WTC11 (cell line): Measurements from ENCODE around the gene LTBP3. TPM values are rescaled to one million over a fixed set of nuclear protein-coding genes. Genes with fewer than 3 reads are reported as not detected.

Experiments
- ATAC-seq: fragments of 200-7000 bp; cut with Tn5 transposase; 2 replicates; pipeline ENCODE4 v1.10.0; 2021; ENCODE audit warnings: mild to moderate bottlenecking, moderate library complexity
- CTCF ChIA-PET: fragments of 300-600 bp; sonication (Branson Sonifier 250); formaldehyde crosslinking; loops from one replicate; lab custom pipeline; 2021; ENCODE audit warnings: antibody characterized with exemption; lab: Charles Lee
- POLR2A ChIA-PET: fragments of 350-600 bp; sonication (Branson Sonifier 250); formaldehyde crosslinking; loops from one replicate; lab custom pipeline; 2021; ENCODE audit warnings: antibody characterized with exemption; lab: Charles Lee
- DNase-seq: peaks from one replicate; pipeline ENCODE4 v3.0.0; 2021; ENCODE audit warnings: low spot score
- H3K27ac Mint-ChIP-seq: 2 replicates; pipeline ENCODE4 v1.8.0; 2021; ENCODE audit warnings: mixed read lengths
- H3K27me3 Mint-ChIP-seq: 2 replicates; pipeline ENCODE4 v1.8.0; 2021; ENCODE audit warnings: low read depth, mild to moderate bottlenecking, moderate library complexity, mixed read lengths
- H3K36me3 Mint-ChIP-seq: 2 replicates; pipeline ENCODE4 v1.8.0; 2021; ENCODE audit warnings: mixed read lengths
- H3K4me1 Mint-ChIP-seq: 2 replicates; pipeline ENCODE4 v1.8.0; 2022; ENCODE audit warnings: mixed read lengths
- H3K4me3 Mint-ChIP-seq: 2 replicates; pipeline ENCODE4 v1.8.0; 2021; ENCODE audit warnings: mild to moderate bottlenecking, moderate library complexity, mixed read lengths
- H3K9me3 Mint-ChIP-seq: 2 replicates; pipeline ENCODE4 v1.8.0; 2021; ENCODE audit warnings: mixed read lengths
- ATF2 ChIP-seq: sonication (generic); formaldehyde crosslinking; IDR thresholded peaks from 2 replicates; pipeline ENCODE4 v1.8.1; 2022; ENCODE audit warnings: low read depth, missing genetic modification reagents, borderline replicate concordance
- ATF3 ChIP-seq: sonication (generic); formaldehyde crosslinking; conservative IDR thresholded peaks from 2 replicates; pipeline ENCODE4 v1.8.1; 2022; ENCODE audit warnings: mild to moderate bottlenecking, missing genetic modification reagents
- CBFB ChIP-seq: sonication (generic); formaldehyde crosslinking; IDR thresholded peaks from 2 replicates; pipeline ENCODE4 v1.8.1; 2022; ENCODE audit warnings: mild to moderate bottlenecking, low read depth, missing genetic modification reagents
- CREM ChIP-seq: sonication (generic); formaldehyde crosslinking; IDR thresholded peaks from 2 replicates; pipeline ENCODE4 v1.8.1; 2022; ENCODE audit warnings: mild to moderate bottlenecking, missing genetic modification reagents, moderate library complexity
- FOXJ3 ChIP-seq: sonication (generic); formaldehyde crosslinking; IDR thresholded peaks from 2 replicates; pipeline ENCODE4 v1.9.0; 2021; ENCODE audit warnings: missing genetic modification reagents, mild to moderate bottlenecking, borderline replicate concordance
- IRF2 ChIP-seq: sonication (generic); formaldehyde crosslinking; IDR thresholded peaks from 2 replicates; pipeline ENCODE4 v1.8.0; 2022; ENCODE audit warnings: low read depth, missing genetic modification reagents, borderline replicate concordance
- JAZF1 ChIP-seq: fragments of 250-450 bp; sonication (Bioruptor Pico); IDR thresholded peaks from 2 replicates; pipeline ENCODE4 v1.9.0; 2021; ENCODE audit warnings: moderate library complexity, mild to moderate bottlenecking, inconsistent platforms
- JUN ChIP-seq: sonication (generic); formaldehyde crosslinking; IDR thresholded peaks from 2 replicates; pipeline ENCODE4 v1.8.0; 2023; ENCODE audit warnings: mild to moderate bottlenecking, missing genetic modification reagents
- NFE2L1 ChIP-seq: sonication (generic); formaldehyde crosslinking; IDR thresholded peaks from 2 replicates; pipeline ENCODE4 v1.8.1; 2023; ENCODE audit warnings: missing genetic modification reagents
- OVOL2 ChIP-seq: fragments of 250-450 bp; sonication (Bioruptor Pico); IDR thresholded peaks from 2 replicates; pipeline ENCODE4 v1.9.0; 2021; ENCODE audit warnings: mild to moderate bottlenecking, borderline replicate concordance
- PREB ChIP-seq: sonication (generic); formaldehyde crosslinking; IDR thresholded peaks from 2 replicates; pipeline ENCODE4 v1.8.1; 2022; ENCODE audit warnings: mild to moderate bottlenecking, missing genetic modification reagents, moderate library complexity, borderline replicate concordance
- RELA ChIP-seq: sonication (generic); formaldehyde crosslinking; IDR thresholded peaks from 2 replicates; pipeline ENCODE4 v1.8.1; 2022; ENCODE audit warnings: missing genetic modification reagents, mild to moderate bottlenecking, borderline replicate concordance
- SMAD4 ChIP-seq: sonication (generic); formaldehyde crosslinking; IDR thresholded peaks from 2 replicates; pipeline ENCODE4 v1.8.0; 2022; ENCODE audit warnings: mild to moderate bottlenecking, missing genetic modification reagents
- SOX15 ChIP-seq: fragments of 250-450 bp; sonication (Bioruptor Pico); IDR thresholded peaks from 2 replicates; pipeline ENCODE4 v1.9.0; 2021; ENCODE audit warnings: mild to moderate bottlenecking
- TEAD4 ChIP-seq: sonication (generic); formaldehyde crosslinking; IDR thresholded peaks from 2 replicates; pipeline ENCODE4 v1.8.0; 2022; ENCODE audit warnings: mild to moderate bottlenecking, missing genetic modification reagents
- USF2 ChIP-seq: sonication (generic); formaldehyde crosslinking; IDR thresholded peaks from 2 replicates; pipeline ENCODE4 v1.8.1; 2023; ENCODE audit warnings: mild to moderate bottlenecking, missing genetic modification reagents, moderate library complexity
- ZBTB21 ChIP-seq: sonication (generic); formaldehyde crosslinking; IDR thresholded peaks from 2 replicates; pipeline ENCODE4 v1.8.1; 2023; ENCODE audit warnings: mild to moderate bottlenecking, missing genetic modification reagents, borderline replicate concordance
- ZNF219 ChIP-seq: sonication (generic); formaldehyde crosslinking; IDR thresholded peaks from 2 replicates; pipeline ENCODE4 v1.8.0; 2023; ENCODE audit warnings: missing genetic modification reagents, mild to moderate bottlenecking, borderline replicate concordance
- ZNF232 ChIP-seq: sonication (generic); formaldehyde crosslinking; IDR thresholded peaks from 2 replicates; pipeline ENCODE4 v1.8.0; 2022; ENCODE audit warnings: mild to moderate bottlenecking, missing genetic modification reagents
- ZNF317 ChIP-seq: sonication (generic); formaldehyde crosslinking; IDR thresholded peaks from 2 replicates; pipeline ENCODE4 v1.8.1; 2023; ENCODE audit warnings: low read depth, mild to moderate bottlenecking, moderate library complexity, missing genetic modification reagents, borderline replicate concordance
- ZNF425 ChIP-seq: fragments of 250-450 bp; sonication (Bioruptor Pico); conservative IDR thresholded peaks from 2 replicates; pipeline ENCODE4 v1.9.0; 2021; ENCODE audit warnings: mild to moderate bottlenecking
- ZNF532 ChIP-seq: fragments of 250-450 bp; sonication (Bioruptor Pico); IDR thresholded peaks from 2 replicates; pipeline ENCODE4 v1.9.0; 2021; ENCODE audit warnings: mild to moderate bottlenecking, borderline replicate concordance
- total RNA-seq: library from RNA; stranded (reverse); gene quantifications from 3 replicates; pipeline ENCODE4 v1.2.3, GENCODE V29; 2021

Gene LTBP3
- total RNA-seq, 1 experiment from 2014 or later = 20.7 TPM

GRCh38 chr11:65580756-65581155, 22.6 kb upstream of the LTBP3 start (continued):
- no peak for TF ChIP-seq PREB (CRISPR knock-in tag)
- TF ChIP-seq ZNF317 (CRISPR knock-in tag) = no peak
- no peak for TF ChIP-seq SMAD4
- no peak for TF ChIP-seq USF2 (CRISPR knock-in tag)
- TF ChIP-seq FOXJ3 = no peak
- TF ChIP-seq ZNF232 (CRISPR knock-in tag) = no peak
- no peak for TF ChIP-seq CBFB (CRISPR knock-in tag)
- no peak for TF ChIP-seq RELA (CRISPR knock-in tag)

- ChIA-PET CTCF (interaction anchor here (0.7 to 1.5 kb wide), 4 partner anchors 12 to 45 kb away, joined by 3 to 5 read pairs (median 4); no protein-coding TSS in a partner anchor), POLR2A (interaction anchor here (0.6 kb wide), 1 partner anchor 204 kb away, joined by 3 read pairs; no protein-coding TSS in a partner anchor)
- TF ChIP-seq OVOL2 (CRISPR knock-in tag) (no peak), ZNF532 (CRISPR knock-in tag) (no peak), ATF2 (CRISPR knock-in tag) (no peak), JAZF1 (CRISPR knock-in tag) (no peak), SOX15 (no peak), CREM (CRISPR knock-in tag) (no peak), ZNF219 (CRISPR knock-in tag) (no peak), NFE2L1 (no peak), ZBTB21 (CRISPR knock-in tag) (no peak), JUN (CRISPR knock-in tag) (no peak), ATF3 (CRISPR knock-in tag) (no peak), TEAD4 (no peak), IRF2 (CRISPR knock-in tag) (no peak), ZNF425 (CRISPR knock-in tag) (no peak)
- Mint-ChIP-seq H3K27ac (no peak overlapping the region), H3K27me3 (peaks cover 66% of the 10 kb centered on the region), H3K36me3 (no peaks in the 10 kb centered on the region), H3K9me3 (no peaks in the 10 kb centered on the region), H3K4me1 (peaks cover 14% of the 10 kb centered on the region), H3K4me3 (no peak overlapping the region)
- no peak for ATAC-seq
- no peak for DNase-seq
These were observed 22.0 kb upstream of the LTBP3 start for GRCh38 chr11:65580031-65580692.
